ENCODE measurements around the gene RC3H1. TPM values are rescaled to one million over a fixed set of nuclear protein-coding genes. Genes with fewer than 3 reads are reported as not detected.

The RC3H1 gene
- total RNA-seq, 1 donor = 31.8 TPM

- TF ChIP-seq CTCF (IDR thresholded peaks at IDR 0.05; ENCODE audit: extremely low read depth, low read depth, low read length) = no peak
- peaks cover 29% of the 10 kb centered on the region for H3K4me1 ChIP-seq (ENCODE audit: insufficient read depth, low read length)
- no peaks in the 10 kb centered on the region for H3K27me3 ChIP-seq (ENCODE audit: insufficient read depth, low read length)
- no peaks in the 10 kb centered on the region for H3K9me3 ChIP-seq (ENCODE audit: low read depth, low read length)
- H2AFZ ChIP-seq (ENCODE audit: low read length) = no peak overlapping the region
- peak overlapping the region; percentile 52 for H3K4me2 ChIP-seq (ENCODE audit: insufficient read depth, low read length)
- H3K27ac ChIP-seq (ENCODE audit: low read depth, low read length) = no peak overlapping the region
- H4K20me1 ChIP-seq (ENCODE audit: insufficient read depth, low read length) = peaks cover 55% of the 10 kb centered on the region
- H3K79me2 ChIP-seq (ENCODE audit: insufficient read depth, low read length) = peaks cover 94% of the 10 kb centered on the region
- H3K36me3 ChIP-seq (ENCODE audit: insufficient read depth, low read length) = no peaks in the 10 kb centered on the region
- H3K4me3 ChIP-seq (ENCODE audit: insufficient read depth, low read length) = no peak overlapping the region
- DNase-seq (ENCODE audit: insufficient read length, low spot score, missing footprints) = peak; percentile 53
Observed at GRCh38 chr1:174017231-174017970, 4.8 kb downstream of the RC3H1 start.

- Histone ChIP-seq H3K9me3 (ENCODE audit: low read depth, low read length) (no peaks in the 10 kb centered on the region), H3K79me2 (ENCODE audit: insufficient read depth, low read length) (peaks cover 95% of the 10 kb centered on the region), H3K4me1 (ENCODE audit: insufficient read depth, low read length) (peaks cover 11% of the 10 kb centered on the region), H3K4me3 (ENCODE audit: insufficient read depth, low read length) (no peak overlapping the region), H4K20me1 (ENCODE audit: insufficient read depth, low read length) (peaks cover 51% of the 10 kb centered on the region), H2AFZ (ENCODE audit: low read length) (no peak overlapping the region), H3K27me3 (ENCODE audit: insufficient read depth, low read length) (no peaks in the 10 kb centered on the region), H3K36me3 (ENCODE audit: insufficient read depth, low read length) (no peaks in the 10 kb centered on the region), H3K27ac (ENCODE audit: low read depth, low read length) (no peak overlapping the region), H3K4me2 (ENCODE audit: insufficient read depth, low read length) (no peak overlapping the region)
- peak; percentile 26 for DNase-seq (ENCODE audit: insufficient read length, low spot score, missing footprints)
- no peak for TF ChIP-seq CTCF (IDR thresholded peaks at IDR 0.05; ENCODE audit: extremely low read depth, low read depth, low read length)
Observed at GRCh38 chr1:174013864-174014418, 8.2 kb downstream of the RC3H1 start.

- no peaks in the 10 kb centered on the region for H3K27me3 ChIP-seq (ENCODE audit: insufficient read depth, low read length)
- H4K20me1 ChIP-seq (ENCODE audit: insufficient read depth, low read length) = peaks cover 63% of the 10 kb centered on the region
- H3K36me3 ChIP-seq (ENCODE audit: insufficient read depth, low read length) = no peaks in the 10 kb centered on the region
Observed at GRCh38 chr1:174008979-174009378, 13.2 kb downstream of the RC3H1 start.

More at GRCh38 chr1:174008979-174009378, 13.2 kb downstream of the RC3H1 start:
- no peak overlapping the region for H3K4me2 ChIP-seq (ENCODE audit: insufficient read depth, low read length)
- peaks cover 90% of the 10 kb centered on the region for H3K79me2 ChIP-seq (ENCODE audit: insufficient read depth, low read length)
- DNase-seq (ENCODE audit: insufficient read length, low spot score, missing footprints) = no peak
- peaks cover 19% of the 10 kb centered on the region for H3K4me1 ChIP-seq (ENCODE audit: insufficient read depth, low read length)
- H2AFZ ChIP-seq (ENCODE audit: low read length) = no peak overlapping the region
- H3K9me3 ChIP-seq (ENCODE audit: low read depth, low read length) = no peaks in the 10 kb centered on the region
- no peak for TF ChIP-seq CTCF (IDR thresholded peaks at IDR 0.05; ENCODE audit: extremely low read depth, low read depth, low read length)
- no peak overlapping the region for H3K27ac ChIP-seq (ENCODE audit: low read depth, low read length)
- H3K4me3 ChIP-seq (ENCODE audit: insufficient read depth, low read length) = no peak overlapping the region

All from osteoblast (primary cell).